Heart left ventricle (tissue), 16 donors: ENCODE results near the gene MOV10. TPM values are rescaled to one million over a fixed set of nuclear protein-coding genes. Genes with fewer than 3 reads are reported as not detected.

Source experiments
- ATAC-seq, 4 donors: fragments of 200-7000 bp; cut with Tn5 transposase; one replicate each; pipeline ENCODE4 v1.9.1; 2020 to 2022; ENCODE audit warnings: moderate library complexity in 4 of 4, mild to moderate bottlenecking in 3 of 4, moderate number of reproducible peaks in 1 of 4
- DNase-seq, 5 donors: peaks; one replicate each; pipeline ENCODE4 v3.0.0-alpha.2; 2020
- H3K27ac ChIP-seq, 12 donors: fragments of 200-600 bp; sonication (generic) in 4 of 12; one replicate each; pipeline versions ENCODE4 v1.5.0 to v1.8.0; 2016 to 2022; ENCODE audit warnings: mild to moderate bottlenecking in 2 of 12
- H3K27me3 ChIP-seq, 9 donors: fragments of 200-600 bp; sonication (generic) in 2 of 9; one replicate each; pipeline versions ENCODE4 v1.5.1 to v1.8.0; 2016 to 2022; ENCODE audit warnings: mild to moderate bottlenecking in 3 of 9
- H3K36me3 ChIP-seq, 9 donors: fragments of 200-600 bp; sonication (generic) in 2 of 9; one replicate each; pipeline versions ENCODE4 v1.5.0 to v1.8.0; 2018 to 2022; ENCODE audit warnings: mild to moderate bottlenecking in 2 of 9
- H3K4me1 ChIP-seq, 12 donors: fragments of 200-600 bp; sonication (generic) in 4 of 12; one replicate each; pipeline versions ENCODE4 v1.5.0 to v1.8.0; 2016 to 2022; ENCODE audit warnings: mild to moderate bottlenecking in 3 of 12
- H3K4me3 ChIP-seq, 12 donors: fragments of 200-600 bp; sonication (generic) in 4 of 12; one replicate each; pipeline versions ENCODE4 v1.5.0 to v1.8.0; 2017 to 2022; ENCODE audit warnings: mild to moderate bottlenecking in 9 of 12, moderate library complexity in 4 of 12
- H3K9me3 ChIP-seq, 12 donors: fragments of 200-600 bp; sonication (generic) in 4 of 12; one replicate each; pipeline versions ENCODE4 v1.5.0 to v1.8.0; 2016 to 2022; ENCODE audit warnings: mild to moderate bottlenecking in 1 of 12
- POLR2A ChIP-seq, 2 donors: fragments of 450-650 bp; IDR thresholded peaks; one replicate each; pipeline ENCODE4 v1.6.1; 2017; ENCODE audit warnings: antibody characterized with exemption in 2 of 2, mild to moderate bottlenecking in 2 of 2, moderate library complexity in 2 of 2
- WGBS, 4 donors: extraction: QIAGEN DNeasy Blood & Tissue Kit in 2 of 4; methylation state at CpG; one replicate each; pipeline versions ENCODE4 v1.1.5 to v1.1.7; 2013 to 2018; 5-methylcytosine and 5-hydroxymethylcytosine counted together
- intact Hi-C, 10 donors: fragments of 100-400 bp; cut with DNase I; formaldehyde crosslinking; loops; one replicate each; pipeline versions ENCODE4 v1.11.1 to v1.14.2; 2022
- long read RNA-seq, 3 donors: library from polyadenylated mRNA; unstranded; transcript quantifications; one replicate each; pipeline ENCODE4 v2.0.0, GENCODE V29; 2020 to 2021
- polyA plus RNA-seq, 2 donors: library from polyadenylated mRNA; stranded (reverse); fragments of 200-250 nt; gene quantifications; one replicate each; pipeline ENCODE4 v1.2.3, GENCODE V29; 2013
- total RNA-seq, 9 donors: library from RNA; depleted of rRNA in 2 of 9; stranded (reverse); fragments of >200 nt in 2 of 9; fragmentation: NEBNext Ultra II Directional in 3 of 9; extraction: Animal tissue kit (Norgen Biotek cat#: 25700) in 3 of 9; gene quantifications; one replicate each; pipeline versions ENCODE4 v1.1.0 to v1.2.4, GENCODE V29; 2016 to 2023
- TF ChIP-seq, protein P1 (sequence below), 12 donors: fragments of 200-600 bp; sonication (generic) in 4 of 12; IDR thresholded peaks; one replicate each; pipeline versions ENCODE4 v1.5.0 to v1.8.0; 2018 to 2022; ENCODE audit warnings: antibody characterized with exemption in 12 of 12, mild to moderate bottlenecking in 5 of 12
- donor health status: ischemic (EF 13 %, LVEDD 7.1; RV severe dilation, severe dysfunction).
- donor health status: healthy with polysubstance abuse.
- donor health status: DM: no; HTN: yes; CAD: no.
- donor health status: DM: no; HTN: no; CAD: no.
- donor health status: ischemic (EF 25% LVEDD 6.9; RV normal size, moderate dysfunction).
- donor health status: ischemic (EF 25% LVEDD 5.7; RV mildly dilated, moderate dysfunction).
- donor health status: healthy.
- donor health status: DM: yes; HTN: yes; CAD: no.
- donor health status: ischemic (EF 35%, LVEDD 5.7; RV mildly dilated, moderate dysfunction).
- donor health status: nonischemic (EF 11% LVEDD 7.7; RV severe dilation, severe dysfunction).
- donor health status: DM: yes; HTN: yes; CAD: no.
- donor health status: PGD.
- donor health status: ischemic (EF 29% LVEDD 5.4; RV normal size, mild dysfunction).
- donor health status: nonischemic (EF 23%, LVEDD 6.1; RV moderate dilation, normal function).

MOV10 gene, protein sequence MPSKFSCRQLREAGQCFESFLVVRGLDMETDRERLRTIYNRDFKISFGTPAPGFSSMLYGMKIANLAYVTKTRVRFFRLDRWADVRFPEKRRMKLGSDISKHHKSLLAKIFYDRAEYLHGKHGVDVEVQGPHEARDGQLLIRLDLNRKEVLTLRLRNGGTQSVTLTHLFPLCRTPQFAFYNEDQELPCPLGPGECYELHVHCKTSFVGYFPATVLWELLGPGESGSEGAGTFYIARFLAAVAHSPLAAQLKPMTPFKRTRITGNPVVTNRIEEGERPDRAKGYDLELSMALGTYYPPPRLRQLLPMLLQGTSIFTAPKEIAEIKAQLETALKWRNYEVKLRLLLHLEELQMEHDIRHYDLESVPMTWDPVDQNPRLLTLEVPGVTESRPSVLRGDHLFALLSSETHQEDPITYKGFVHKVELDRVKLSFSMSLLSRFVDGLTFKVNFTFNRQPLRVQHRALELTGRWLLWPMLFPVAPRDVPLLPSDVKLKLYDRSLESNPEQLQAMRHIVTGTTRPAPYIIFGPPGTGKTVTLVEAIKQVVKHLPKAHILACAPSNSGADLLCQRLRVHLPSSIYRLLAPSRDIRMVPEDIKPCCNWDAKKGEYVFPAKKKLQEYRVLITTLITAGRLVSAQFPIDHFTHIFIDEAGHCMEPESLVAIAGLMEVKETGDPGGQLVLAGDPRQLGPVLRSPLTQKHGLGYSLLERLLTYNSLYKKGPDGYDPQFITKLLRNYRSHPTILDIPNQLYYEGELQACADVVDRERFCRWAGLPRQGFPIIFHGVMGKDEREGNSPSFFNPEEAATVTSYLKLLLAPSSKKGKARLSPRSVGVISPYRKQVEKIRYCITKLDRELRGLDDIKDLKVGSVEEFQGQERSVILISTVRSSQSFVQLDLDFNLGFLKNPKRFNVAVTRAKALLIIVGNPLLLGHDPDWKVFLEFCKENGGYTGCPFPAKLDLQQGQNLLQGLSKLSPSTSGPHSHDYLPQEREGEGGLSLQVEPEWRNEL
- 10 to 100 TPM in 7 of 9 donors, 1 to 10 TPM in 2; 7.5 to 43.6 (median 13.3) TPM for total RNA-seq
- polyA plus RNA-seq = 10 to 100 TPM; 10.8 to 25.3 TPM
- long read RNA-seq, donor 1, partial matches to known transcripts = 3 of 12 reads
- long read RNA-seq, donor 1, other reads (novel, unspliced or antisense) = 3 of 12 reads
- long read RNA-seq, donor 2, transcript MOV10-203 (21 exons, 3,552 nt) = minor isoform, 5 of 34 reads
- long read RNA-seq, donor 2, transcript MOV10-201 (20 exons, 3,383 nt) = major isoform, 11 of 34 reads
- long read RNA-seq, donor 2, partial matches to known transcripts = 8 of 34 reads
- long read RNA-seq, donor 2, other reads (novel, unspliced or antisense) = 8 of 34 reads
- long read RNA-seq, donor 3, partial matches to known transcripts = 2 of 5 reads
- long read RNA-seq, donor 3, other reads (novel, unspliced or antisense) = 0 of 5 reads

GRCh38 chr1:112674440-112674985 is at the start of gene MOV10:
TSS of gene MOV10 (plus strand) at chr1:112674659. CDS start at chr1:112674913, 254 bp downstream.
- ATAC-seq (peak; percentile 58 to 80 (median 70)), DNase-seq (peak; percentile 63 to 89 (median 77))
- Histone ChIP-seq H3K9me3 (no peaks in the 10 kb centered on the region), H3K27me3 (no peaks in the 10 kb centered on the region), H3K27ac (peak within 1 kb of the TSS; percentile 81 to 96 (median 92)), H3K36me3 (peaks cover 0 to 34% (median 25%) of the 10 kb centered on the region in 9 donors), H3K4me1 (peaks cover 0 to 39% (median 24%) of the 10 kb centered on the region in 12 donors), H3K4me3 (peak within 1 kb of the TSS; percentile 64 to 97 (median 84))
- TF ChIP-seq, protein P1, sequence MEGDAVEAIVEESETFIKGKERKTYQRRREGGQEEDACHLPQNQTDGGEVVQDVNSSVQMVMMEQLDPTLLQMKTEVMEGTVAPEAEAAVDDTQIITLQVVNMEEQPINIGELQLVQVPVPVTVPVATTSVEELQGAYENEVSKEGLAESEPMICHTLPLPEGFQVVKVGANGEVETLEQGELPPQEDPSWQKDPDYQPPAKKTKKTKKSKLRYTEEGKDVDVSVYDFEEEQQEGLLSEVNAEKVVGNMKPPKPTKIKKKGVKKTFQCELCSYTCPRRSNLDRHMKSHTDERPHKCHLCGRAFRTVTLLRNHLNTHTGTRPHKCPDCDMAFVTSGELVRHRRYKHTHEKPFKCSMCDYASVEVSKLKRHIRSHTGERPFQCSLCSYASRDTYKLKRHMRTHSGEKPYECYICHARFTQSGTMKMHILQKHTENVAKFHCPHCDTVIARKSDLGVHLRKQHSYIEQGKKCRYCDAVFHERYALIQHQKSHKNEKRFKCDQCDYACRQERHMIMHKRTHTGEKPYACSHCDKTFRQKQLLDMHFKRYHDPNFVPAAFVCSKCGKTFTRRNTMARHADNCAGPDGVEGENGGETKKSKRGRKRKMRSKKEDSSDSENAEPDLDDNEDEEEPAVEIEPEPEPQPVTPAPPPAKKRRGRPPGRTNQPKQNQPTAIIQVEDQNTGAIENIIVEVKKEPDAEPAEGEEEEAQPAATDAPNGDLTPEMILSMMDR (IDR thresholded peaks at IDR 0.05) = no peak
- peak in 1 of 2 donors; percentile 22 for TF ChIP-seq POLR2A (IDR thresholded peaks at IDR 0.05)
- intact Hi-C loops = loop anchor here in 9 of 10 donors (1.0 to 10.0 kb wide), 11 partner anchors 26 to 280 kb away; partner anchors contain the start of genes RHOC (in 5 of the 9), CAPZA1 (in 2 of the 9), CTTNBP2NL (in 2 of the 9) and ST7L (in 2 of the 9)
- WGBS, 4 donors = 0 to 1% (median 0%) methylated on average over 19 to 30 of the region's 30 CpGs

- no peaks in the 10 kb centered on the region for H3K27me3 ChIP-seq
- TF ChIP-seq, protein P1 (IDR thresholded peaks at IDR 0.05) = no peak
- no peak for TF ChIP-seq POLR2A (IDR thresholded peaks at IDR 0.05)
- H3K4me1 ChIP-seq = peaks cover 4 to 95% (median 60%) of the 10 kb centered on the region in 12 donors
- H3K9me3 ChIP-seq = no peaks in the 10 kb centered on the region
- WGBS, 4 donors = 81 to 86% (median 84%) methylated on average over 2 of the region's 2 CpGs
- ATAC-seq (peak; percentile 22 to 76 (median 56)), DNase-seq (peak in 3 of 5 donors; percentile 27 to 50 (median 49))
- no peak overlapping the region for H3K4me3 ChIP-seq
- intact Hi-C loops = loop anchor here in 1 of 10 donors (10.0 kb wide), 1 partner anchor 49 kb away; the partner anchor contains the start of gene MOV10
- H3K36me3 ChIP-seq = peaks cover 0 to 32% (median 0%) of the 10 kb centered on the region in 9 donors
- H3K27ac ChIP-seq = no peak overlapping the region
Measured at GRCh38 chr1:112625696-112626095, 48.8 kb upstream of the MOV10 start.

- Histone ChIP-seq H3K27me3 (no peaks in the 10 kb centered on the region), H3K36me3 (peaks cover 0 to 37% (median 0%) of the 10 kb centered on the region in 9 donors), H3K27ac (no peak overlapping the region), H3K9me3 (no peaks in the 10 kb centered on the region), H3K4me1 (peaks cover 4 to 95% (median 55%) of the 10 kb centered on the region in 12 donors), H3K4me3 (no peak overlapping the region)
- WGBS, 4 donors = 92 to 96% (median 94%) methylated on average over 5 of the region's 5 CpGs
- ATAC-seq = no peak
- TF ChIP-seq, protein P1 (IDR thresholded peaks at IDR 0.05) = no peak
- no peak for TF ChIP-seq POLR2A (IDR thresholded peaks at IDR 0.05)
- DNase-seq = no peak
- intact Hi-C loops = loop anchor here in 1 of 10 donors (10.0 kb wide), 1 partner anchor 49 kb away; the partner anchor contains the start of gene MOV10
Measured at GRCh38 chr1:112626193-112626592, 48.3 kb upstream of the MOV10 start.
